Measurements from ENCODE around the gene CNN1.

The CNN1 gene

GRCh38 chr19:11578258-11579142 is 39.8 kb downstream of the CNN1 start:
- peaks cover 5% of the 10 kb centered on the region; the same call in 1 of the 2 replicates for H3K9me3 ChIP-seq
- TF ChIP-seq Cebpa-rat (IDR thresholded peaks at IDR 0.05), result no peak
- peaks cover 29% of the 10 kb centered on the region for H3K27me3 ChIP-seq
- peak overlapping the region; percentile 77 for H3K4me2 ChIP-seq
- H3K9ac ChIP-seq, result no peak overlapping the region
- H3K4me1 ChIP-seq, result peaks cover 63% of the 10 kb centered on the region
- peak overlapping the region; percentile 49 for H3K4me3 ChIP-seq
- H3K27ac ChIP-seq, result no peak overlapping the region
- no peaks in the 10 kb centered on the region for H4K20me1 ChIP-seq
- H3K36me3 ChIP-seq, result no peaks in the 10 kb centered on the region

- Histone ChIP-seq H3K4me2 (peak overlapping the region; percentile 77), H3K9ac (no peak overlapping the region), H4K20me1 (no peaks in the 10 kb centered on the region), H3K36me3 (no peaks in the 10 kb centered on the region), H3K27me3 (peaks cover 29% of the 10 kb centered on the region), H3K4me1 (peaks cover 61% of the 10 kb centered on the region), H3K4me3 (no peak overlapping the region), H3K9me3 (peaks cover 5% of the 10 kb centered on the region; the same call in 1 of the 2 replicates), H3K27ac (no peak overlapping the region)
- TF ChIP-seq Cebpa-rat (IDR thresholded peaks at IDR 0.05), result no peak
These were observed 41.5 kb downstream of the CNN1 start for GRCh38 chr19:11580116-11580515.

DNA sequence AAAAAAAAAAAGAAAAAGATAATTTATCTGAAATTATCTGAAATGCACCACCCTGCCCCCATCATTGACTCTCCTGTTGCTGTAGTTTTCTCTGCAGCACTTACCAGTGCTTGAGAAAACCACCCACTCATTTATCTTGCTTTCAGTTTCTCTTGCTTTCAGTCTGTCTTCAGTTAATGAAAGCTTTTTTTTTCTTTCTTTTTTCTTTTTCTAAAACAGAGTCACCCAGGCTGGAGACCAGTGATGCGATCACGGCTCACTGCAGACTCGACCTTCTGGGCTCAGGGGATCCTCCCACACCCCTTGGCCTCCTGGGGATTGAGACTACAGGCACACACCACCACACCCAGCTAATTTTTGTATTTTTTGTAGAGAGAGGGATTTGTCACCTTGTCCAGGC is 43.1 kb downstream of the CNN1 start:
- peak overlapping the region; percentile 39 for H3K27ac ChIP-seq

GRCh38 chr19:11586331-11586730 is 47.7 kb downstream of the CNN1 start:
- Histone ChIP-seq H3K9me3 (no peaks in the 10 kb centered on the region), H3K27ac (no peak overlapping the region), H3K4me1 (peaks cover 32% of the 10 kb centered on the region), H3K4me3 (no peak overlapping the region), H3K36me3 (no peaks in the 10 kb centered on the region), H3K27me3 (no peaks in the 10 kb centered on the region), H4K20me1 (no peaks in the 10 kb centered on the region), H3K9ac (no peak overlapping the region), H3K4me2 (0 out of 2 replicates have a peak overlapping the region, but pooled peaks have one; percentile 5)
- TF ChIP-seq Cebpa-rat (IDR thresholded peaks at IDR 0.05), result no peak

More for the DNA sequence above, 43.1 kb downstream of the CNN1 start:
- H3K9ac ChIP-seq, result 0 out of 2 replicates have a peak overlapping the region, but pooled peaks have one; percentile 14
- peak overlapping the region; percentile 77 for H3K4me2 ChIP-seq
- H3K9me3 ChIP-seq, result peaks cover 5% of the 10 kb centered on the region; the same call in 1 of the 2 replicates
- peaks cover 29% of the 10 kb centered on the region for H3K27me3 ChIP-seq
- H3K4me1 ChIP-seq, result peaks cover 69% of the 10 kb centered on the region
- TF ChIP-seq Cebpa-rat (IDR thresholded peaks at IDR 0.05), result no peak
- peak overlapping the region; percentile 17; the same call in 1 of the 2 replicates for H3K4me3 ChIP-seq
- no peaks in the 10 kb centered on the region for H3K36me3 ChIP-seq
- H4K20me1 ChIP-seq, result no peaks in the 10 kb centered on the region

DNA sequence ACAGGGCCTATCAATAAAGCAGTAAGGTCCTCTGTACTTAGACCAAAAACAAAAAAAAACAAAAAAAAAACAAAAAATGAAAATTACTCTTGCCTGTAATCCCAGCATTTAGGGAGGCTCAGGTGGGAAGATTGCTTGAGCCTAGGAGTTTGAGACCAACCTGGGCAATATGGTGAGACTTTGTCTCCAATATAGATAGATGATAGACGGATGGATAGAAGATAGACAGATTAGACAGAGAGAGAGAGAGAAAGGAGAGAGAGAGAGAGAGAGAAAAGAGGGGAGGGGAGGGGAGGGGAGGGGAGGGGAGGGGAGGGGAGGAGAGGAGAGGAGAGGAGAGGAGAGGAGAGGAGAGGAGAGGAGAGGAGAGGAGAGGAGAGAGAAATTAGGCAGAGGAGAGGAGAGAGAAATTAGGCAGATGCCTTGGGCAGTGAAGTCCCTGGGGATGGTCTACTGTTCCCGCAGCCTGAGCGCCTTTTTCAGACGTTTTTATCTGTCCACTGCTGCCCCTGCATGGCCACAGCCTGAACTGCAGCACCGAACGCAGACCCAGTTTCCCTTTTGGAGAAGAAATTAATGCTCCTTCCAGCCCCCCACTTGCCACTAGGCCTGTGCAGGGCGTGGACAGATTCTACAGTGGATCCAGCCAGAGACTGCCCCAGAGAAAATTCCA is 48.8 kb downstream of the CNN1 start:
- no peak overlapping the region for H3K9ac ChIP-seq
- no peak overlapping the region for H3K27ac ChIP-seq
- no peak for TF ChIP-seq Cebpa-rat (IDR thresholded peaks at IDR 0.05)

DNA sequence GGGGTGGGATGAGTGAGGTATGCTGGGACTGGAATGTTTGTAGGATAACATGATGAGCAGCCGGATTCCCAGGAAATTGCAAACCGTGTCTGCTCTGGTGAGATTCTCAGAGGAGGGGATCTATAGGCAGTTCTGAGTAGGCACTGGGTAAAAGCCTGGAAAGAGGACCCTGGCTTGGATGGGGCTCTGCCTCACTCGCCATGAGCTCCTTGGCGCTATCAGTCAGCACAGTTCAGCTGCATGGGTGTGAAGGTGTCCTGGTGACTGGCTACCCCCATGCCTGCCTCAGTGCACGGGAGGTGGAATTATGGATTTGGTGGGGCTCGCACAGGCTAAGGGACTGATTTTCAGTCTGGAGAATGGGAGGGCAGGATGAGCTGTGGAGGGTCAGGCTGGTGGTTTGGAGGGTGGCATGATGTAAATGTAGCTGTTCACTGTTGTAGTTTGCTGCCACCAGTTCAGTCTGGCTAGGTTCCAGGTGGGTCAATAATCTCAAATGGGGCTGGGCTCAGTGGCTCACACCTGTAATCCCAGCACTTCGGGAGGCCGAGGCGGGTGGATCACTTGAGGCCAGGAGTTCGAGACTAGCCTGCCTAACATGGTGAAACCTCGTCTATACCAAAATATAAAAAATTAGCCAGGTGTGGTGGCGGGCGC is 49.5 kb downstream of the CNN1 start:
- peaks cover 35% of the 10 kb centered on the region for H3K4me1 ChIP-seq
- no peak for TF ChIP-seq Cebpa-rat (IDR thresholded peaks at IDR 0.05)
- H3K27ac ChIP-seq, result no peak overlapping the region
- no peak overlapping the region; the same call in 1 of the 2 replicates for H3K4me2 ChIP-seq
- no peak overlapping the region for H3K4me3 ChIP-seq
- H3K27me3 ChIP-seq, result no peaks in the 10 kb centered on the region
- H4K20me1 ChIP-seq, result no peaks in the 10 kb centered on the region
- H3K9me3 ChIP-seq, result no peaks in the 10 kb centered on the region
- no peaks in the 10 kb centered on the region for H3K36me3 ChIP-seq
- H3K9ac ChIP-seq, result no peak overlapping the region

More for the DNA sequence above, 48.8 kb downstream of the CNN1 start:
- Histone ChIP-seq H3K4me1 (peaks cover 28% of the 10 kb centered on the region), H3K27me3 (no peaks in the 10 kb centered on the region), H3K4me2 (no peak overlapping the region; the same call in 1 of the 2 replicates), H3K9me3 (no peaks in the 10 kb centered on the region), H3K36me3 (no peaks in the 10 kb centered on the region), H3K4me3 (no peak overlapping the region), H4K20me1 (no peaks in the 10 kb centered on the region)

DNA sequence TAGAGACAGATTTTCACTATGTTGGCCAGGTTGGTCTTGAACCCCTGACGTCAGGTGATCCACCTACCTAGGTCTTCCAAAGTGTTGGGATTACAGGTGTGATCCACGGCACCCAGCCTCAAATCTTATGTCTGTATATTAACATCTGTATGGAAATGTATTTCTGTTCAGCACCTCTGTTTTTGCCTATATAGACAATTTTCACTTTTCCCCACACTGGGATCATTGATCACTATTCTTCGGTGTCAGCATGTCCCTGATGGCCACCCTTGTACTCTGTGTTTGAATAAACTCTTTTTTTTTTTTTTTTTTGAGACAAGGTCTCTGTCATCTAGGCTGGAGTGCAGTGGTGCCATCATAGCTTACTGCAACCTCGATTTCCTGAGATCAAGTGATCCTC is 55.4 kb downstream of the CNN1 start:
- H3K27me3 ChIP-seq, result no peaks in the 10 kb centered on the region
- H3K4me2 ChIP-seq, result peak overlapping the region; percentile 74; the same call in 1 of the 2 replicates
- peaks cover 2% of the 10 kb centered on the region; the same call in 1 of the 2 replicates for H3K9me3 ChIP-seq
- peaks cover 51% of the 10 kb centered on the region for H3K4me1 ChIP-seq
- no peak overlapping the region for H3K27ac ChIP-seq
- H3K9ac ChIP-seq, result no peak overlapping the region
- no peak overlapping the region for H3K4me3 ChIP-seq
- peaks cover 12% of the 10 kb centered on the region for H4K20me1 ChIP-seq
- peaks cover 5% of the 10 kb centered on the region for H3K36me3 ChIP-seq
- no peak for TF ChIP-seq Cebpa-rat (IDR thresholded peaks at IDR 0.05)

DNA sequence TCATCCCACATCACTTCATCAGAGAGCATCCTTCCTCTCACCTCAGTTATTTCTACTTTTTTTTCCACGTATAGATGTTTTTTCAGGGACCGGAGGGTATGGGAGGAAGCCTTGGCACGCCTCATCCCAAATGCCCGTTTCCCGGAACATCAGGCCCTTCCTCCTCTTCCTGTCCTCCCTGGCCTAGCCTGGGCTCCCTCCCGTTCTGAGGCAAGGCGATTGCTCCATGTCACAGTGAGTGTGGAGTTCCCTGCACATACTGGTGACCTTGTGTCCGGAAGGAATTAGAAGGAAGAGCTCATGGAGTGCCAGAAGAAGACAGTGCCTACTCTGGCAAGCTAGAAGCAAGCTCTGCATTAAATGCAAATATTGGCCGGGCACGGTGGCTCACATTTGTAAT is 57.5 kb downstream of the CNN1 start:
- Histone ChIP-seq H3K9ac (no peak overlapping the region), H3K27me3 (no peaks in the 10 kb centered on the region), H3K4me2 (peak overlapping the region; percentile 76), H3K36me3 (peaks cover 26% of the 10 kb centered on the region), H3K4me3 (no peak overlapping the region), H3K27ac (no peak overlapping the region), H3K9me3 (peaks cover 21% of the 10 kb centered on the region; the same call in 1 of the 2 replicates), H4K20me1 (peaks cover 32% of the 10 kb centered on the region), H3K4me1 (peaks cover 58% of the 10 kb centered on the region)
- TF ChIP-seq Cebpa-rat (IDR thresholded peaks at IDR 0.05), result no peak

Measured in BLaER1 (cell line).